Endothelial cell of umbilical vein (primary cell): ENCODE data around the gene CARD11.

Source experiments
- CTCF ChIP-seq, 2 donors: IDR thresholded peaks; 1 replicate in 1 of 2; 2 replicates in 1 of 2; pipeline ENCODE4 v1.5.1; 2011; ENCODE audit warnings: low read length in 2 of 2, mild to moderate bottlenecking in 2 of 2, moderate library complexity in 2 of 2, control low read depth in 1 of 2, inconsistent platforms in 1 of 2, low read depth in 1 of 2; ENCODE audit not compliant: insufficient read depth in 1 of 2; ENCODE audit errors: extremely low read depth in 1 of 2
- EZH2 ChIP-seq: IDR thresholded peaks from 2 replicates; pipeline ENCODE4 v1.6.1; 2012; ENCODE audit warnings: borderline replicate concordance, low read depth, mild to moderate bottlenecking, moderate library complexity, low read length, inconsistent platforms; ENCODE audit not compliant: severe bottlenecking
- FOS ChIP-seq: IDR thresholded peaks from 2 replicates; pipeline ENCODE4 v1.6.1; 2011; ENCODE audit warnings: mild to moderate bottlenecking, low read length, moderate library complexity, borderline replicate concordance; ENCODE audit not compliant: insufficient read depth
- GATA2 ChIP-seq: IDR thresholded peaks from 2 replicates; pipeline ENCODE4 v1.7.0; 2011; ENCODE audit warnings: low read depth, mild to moderate bottlenecking, moderate library complexity, mixed read lengths, low read length; ENCODE audit not compliant: insufficient read length, insufficient read depth
- JUN ChIP-seq: IDR thresholded peaks from 2 replicates; pipeline ENCODE4 v1.6.1; 2011; ENCODE audit warnings: borderline replicate concordance, low read depth; ENCODE audit not compliant: insufficient read length, insufficient read depth
- MAX ChIP-seq: IDR thresholded peaks from 2 replicates; pipeline ENCODE4 v1.6.1; 2011; ENCODE audit not compliant: insufficient read depth, insufficient read length
- MYC ChIP-seq: IDR thresholded peaks from one replicate; pipeline ENCODE4 v1.6.1; 2011; ENCODE audit warnings: mild to moderate bottlenecking, low read depth, low read length
- POLR2A ChIP-seq: IDR thresholded peaks from 2 replicates; pipeline ENCODE4 v1.6.1; 2012; ENCODE audit warnings: low read depth, mild to moderate bottlenecking, control low read depth, low read length
- POLR2AphosphoS5 ChIP-seq: IDR thresholded peaks from 2 replicates; pipeline ENCODE4 v1.6.1; 2012; ENCODE audit warnings: low read depth, mild to moderate bottlenecking, control low read depth, low read length, moderate library complexity; ENCODE audit not compliant: insufficient read depth

GRCh38 chr7:2979951-2980350 lies 63.7 kb downstream of the CARD11 start:
- TF ChIP-seq POLR2A, result no peak
- TF ChIP-seq CTCF (IDR thresholded peaks at IDR 0.05; ENCODE audit: extremely low read depth in 1 of 2, insufficient read depth in 1 of 2, low read depth in 1 of 2, low read length in 2 of 2), result no peak
- TF ChIP-seq EZH2, result no peak
- TF ChIP-seq POLR2AphosphoS5, result no peak
- no peak for TF ChIP-seq MYC
- no peak for TF ChIP-seq FOS
- TF ChIP-seq MAX, result no peak
- no peak for TF ChIP-seq GATA2
- no peak for TF ChIP-seq JUN
